ENCODE results near the gene NUDT8.
"Not testable (repeated sequence)": the region's sequence is repeated elsewhere in the genome, so short reads cannot be mapped to it uniquely, and the experiment has no call there.

The NUDT8 gene, protein sequence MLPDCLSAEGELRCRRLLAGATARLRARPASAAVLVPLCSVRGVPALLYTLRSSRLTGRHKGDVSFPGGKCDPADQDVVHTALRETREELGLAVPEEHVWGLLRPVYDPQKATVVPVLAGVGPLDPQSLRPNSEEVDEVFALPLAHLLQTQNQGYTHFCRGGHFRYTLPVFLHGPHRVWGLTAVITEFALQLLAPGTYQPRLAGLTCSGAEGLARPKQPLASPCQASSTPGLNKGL

DNA sequence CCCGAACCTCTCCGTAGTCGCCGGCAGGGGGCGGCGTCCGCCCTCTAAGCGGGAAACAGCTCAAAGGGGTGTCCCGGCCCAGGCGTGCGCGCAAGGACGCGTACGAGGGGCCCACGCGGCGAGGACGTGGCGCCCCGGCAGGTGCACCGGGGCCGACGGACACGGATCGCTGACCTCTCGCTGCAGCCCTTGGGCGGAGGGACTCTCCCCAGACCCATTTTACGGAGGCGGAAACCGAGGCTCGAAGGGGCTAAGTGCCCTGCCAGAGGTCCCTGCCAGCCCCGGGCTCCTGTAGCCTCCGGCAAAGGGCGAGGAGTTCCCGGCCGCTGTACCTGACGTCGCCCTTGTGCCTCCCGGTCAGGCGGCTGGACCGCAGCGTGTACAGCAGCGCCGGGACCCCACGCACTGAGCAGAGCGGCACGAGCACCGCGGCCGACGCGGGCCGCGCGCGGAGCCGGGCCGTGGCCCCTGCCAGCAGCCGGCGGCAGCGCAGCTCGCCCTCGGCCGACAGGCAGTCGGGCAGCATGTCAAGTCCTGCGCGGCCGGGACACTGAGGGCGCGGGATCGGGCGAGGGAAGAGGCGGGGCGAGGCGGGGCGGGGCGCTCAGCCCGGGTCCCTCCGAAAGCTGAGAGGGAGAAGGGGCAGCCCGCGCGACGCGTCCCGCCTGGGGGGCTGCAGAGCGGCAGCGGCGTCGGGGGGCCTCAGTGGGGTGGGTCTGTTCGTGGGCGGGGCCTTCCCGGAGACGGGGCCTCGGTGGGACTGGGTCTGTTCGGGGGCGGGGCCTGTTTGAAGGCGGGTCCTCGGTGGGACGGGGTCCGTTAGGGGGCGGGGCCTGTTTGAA is at the start of gene NUDT8:
TSS of gene NUDT8 (minus strand) at position 552 of the 842 bp plus-strand sequence. CDS start at position 526, 26 bp downstream.
- DNase-seq, result peak; percentile 75

DNA sequence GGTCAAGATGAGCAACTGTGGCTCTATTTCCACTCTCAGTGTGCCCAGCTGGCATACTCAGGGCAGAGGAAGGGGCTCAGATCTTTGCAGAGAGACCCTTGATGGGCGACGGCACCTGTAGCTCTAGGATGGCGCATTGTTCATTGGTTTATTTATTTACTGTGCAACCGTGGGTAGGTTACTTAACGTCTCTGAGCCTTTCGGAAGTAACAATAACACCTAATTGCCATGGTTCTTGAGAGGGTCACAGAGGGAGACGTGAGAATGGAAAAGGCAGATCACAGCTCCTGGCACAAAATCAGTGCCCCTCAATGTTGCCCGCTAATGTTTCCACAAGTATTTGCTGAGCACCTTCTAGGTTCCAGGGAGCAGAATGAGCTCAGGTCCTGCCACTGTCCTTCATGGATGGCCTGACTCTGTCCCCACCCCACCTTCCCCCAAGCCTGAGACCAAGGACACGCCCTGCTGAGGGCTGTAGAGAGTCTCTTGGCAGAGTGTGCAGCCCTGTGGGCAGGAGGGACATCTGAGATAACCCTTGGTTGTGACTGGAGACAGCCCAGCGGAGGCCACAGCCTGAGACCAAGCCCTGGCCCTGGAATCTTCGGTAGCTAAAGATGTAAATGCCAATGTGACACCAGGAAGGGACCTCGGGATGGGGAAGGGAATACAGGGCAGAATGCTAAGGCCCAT is 45.5 kb upstream of the NUDT8 start:
- no peak for DNase-seq

DNA sequence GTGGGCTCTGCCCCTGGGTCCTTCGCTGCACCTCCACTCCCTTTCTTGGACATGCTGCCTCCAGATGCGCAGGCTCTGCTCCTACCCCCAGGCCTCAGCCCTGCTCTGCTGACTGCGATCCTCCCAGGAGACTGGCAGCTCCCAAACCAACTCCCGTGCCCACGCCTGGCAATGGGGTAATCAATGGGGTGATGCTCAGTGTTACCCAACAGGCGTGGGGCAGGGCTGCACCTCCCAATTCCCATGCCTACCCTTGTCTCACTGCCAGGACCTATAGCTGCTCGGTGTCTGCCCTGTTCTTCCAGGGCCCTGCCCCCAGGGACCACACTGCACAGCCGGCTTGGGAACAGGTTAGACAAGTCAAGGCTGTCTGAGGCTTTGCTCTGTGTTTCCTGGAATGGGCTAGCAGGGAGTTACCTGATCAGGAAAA is 44.7 kb upstream of the NUDT8 start, which contains the start of gene ALDH3B2:
TSS of gene ALDH3B2 (minus strand) at position 182 of the 430 bp plus-strand sequence. CDS start 7,688 bp downstream, outside the sequence.
- DNase-seq, result no peak

DNA sequence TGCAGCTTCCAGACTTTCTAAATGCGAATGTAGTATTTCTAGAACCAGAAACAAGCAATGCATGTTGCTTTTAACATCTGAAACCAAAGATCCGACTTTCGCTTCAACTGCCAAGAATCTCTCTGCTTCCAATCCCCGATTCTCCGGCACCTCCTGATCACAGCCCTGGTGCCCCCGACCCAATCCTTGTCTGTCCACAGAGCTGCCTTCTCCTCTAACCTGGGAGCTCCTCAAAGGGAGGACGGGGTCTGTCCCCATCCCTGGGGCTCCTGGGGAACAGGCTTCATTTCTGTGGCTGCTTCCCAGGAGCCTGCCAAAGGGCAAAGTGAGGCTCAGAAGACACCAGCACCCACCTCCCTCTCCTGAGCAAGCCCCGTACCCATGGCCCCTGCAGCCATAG is 44.2 kb upstream of the NUDT8 start:
- DNase-seq, result no peak

DNA sequence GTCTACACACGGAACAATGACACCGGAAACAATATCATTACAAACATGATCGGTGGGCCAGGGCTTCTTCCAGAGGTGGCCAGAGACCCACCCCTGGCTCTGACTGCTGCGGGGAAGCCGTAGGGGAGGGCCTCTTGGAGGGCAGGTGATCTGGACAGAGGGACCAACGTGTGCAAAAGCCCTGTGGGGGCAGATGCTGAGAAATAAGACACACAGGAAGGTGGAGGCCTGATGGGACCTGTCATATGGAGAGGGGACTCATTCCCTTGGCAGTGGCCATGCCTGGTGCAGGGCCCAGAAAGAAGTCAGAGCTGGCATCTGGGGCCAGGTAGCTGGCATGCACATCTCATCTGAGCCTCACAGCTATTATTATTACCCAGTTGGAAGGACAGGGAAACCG is 43.6 kb upstream of the NUDT8 start:
- DNase-seq, result no peak

DNA sequence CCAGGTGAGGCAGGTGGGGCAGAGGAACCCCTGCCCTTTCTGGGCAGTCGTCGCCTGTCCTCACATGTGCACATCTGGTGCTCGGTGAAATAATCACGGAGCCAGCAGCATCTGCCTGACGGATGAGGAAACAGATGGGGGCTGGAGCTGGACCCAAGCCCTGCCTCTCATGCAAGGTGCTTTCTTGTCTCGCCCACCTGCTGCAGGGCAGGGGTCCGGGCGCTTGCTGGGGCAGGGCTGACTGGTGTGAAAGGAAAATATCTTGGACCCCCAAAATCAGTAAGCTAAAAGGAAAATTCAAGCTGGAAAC is 41.4 kb upstream of the NUDT8 start:
- no peak for DNase-seq

DNA sequence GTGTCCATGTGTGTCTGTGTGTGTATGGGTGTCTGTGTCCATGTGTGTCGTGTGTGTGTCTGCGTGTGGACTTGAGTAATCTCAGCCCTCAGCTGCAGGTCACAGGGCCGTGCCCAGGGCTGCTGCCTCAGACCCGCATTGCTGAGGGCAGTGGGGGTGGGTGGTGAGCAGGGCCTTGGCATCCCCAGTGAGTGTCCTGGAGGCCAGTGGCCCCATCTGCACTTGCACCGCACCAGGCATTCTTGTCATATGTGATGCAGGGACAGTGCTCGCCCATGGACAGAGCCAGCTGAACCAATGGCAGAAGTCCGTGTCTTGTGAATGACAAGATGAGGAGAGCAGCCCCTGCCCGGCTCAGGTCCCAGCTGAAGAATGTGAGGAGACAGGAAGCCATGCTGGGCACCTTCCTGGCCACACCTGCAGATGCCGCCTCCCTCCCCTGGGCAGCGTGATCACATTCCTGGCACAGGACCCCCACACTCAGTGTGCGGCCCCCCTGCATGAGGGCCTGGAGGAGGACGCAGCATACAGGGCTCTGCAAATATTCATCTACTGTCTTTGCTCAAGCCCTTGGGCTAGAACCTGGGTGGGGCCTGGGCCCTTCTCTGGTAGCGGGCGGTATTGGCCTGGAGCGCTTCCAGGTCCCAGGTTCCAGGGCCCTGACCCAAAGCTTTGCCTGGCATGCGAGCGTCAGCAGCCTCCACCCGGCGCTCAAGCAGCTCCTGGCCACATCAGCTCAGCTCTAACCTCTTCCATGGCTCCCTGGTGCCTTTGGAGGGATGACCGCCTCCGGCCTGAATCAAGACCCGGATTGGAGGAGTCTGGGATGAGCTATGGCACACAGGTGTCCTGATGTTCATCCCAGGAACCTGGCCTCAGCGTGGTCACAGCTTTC is 40.8 kb upstream of the NUDT8 start:
- DNase-seq, result no peak

DNA sequence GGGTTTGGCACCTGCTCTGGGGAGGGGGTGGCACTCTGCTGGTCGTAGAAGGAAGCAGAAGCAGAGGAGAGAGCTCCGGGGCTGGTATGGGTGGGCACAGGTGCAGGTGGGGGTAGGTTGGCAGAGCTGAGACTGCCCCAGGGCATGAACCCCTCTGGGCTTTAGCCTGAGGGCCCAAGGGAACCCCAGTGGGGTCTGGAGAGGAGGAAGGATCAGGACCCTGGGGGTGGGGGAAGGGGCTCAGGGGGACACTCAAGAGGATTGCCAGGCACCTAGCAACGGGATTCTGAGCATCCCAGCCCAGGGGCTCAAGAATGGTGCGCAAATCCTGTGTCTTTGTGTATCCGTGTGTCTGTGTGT is 38.4 kb upstream of the NUDT8 start:
- no peak for DNase-seq

DNA sequence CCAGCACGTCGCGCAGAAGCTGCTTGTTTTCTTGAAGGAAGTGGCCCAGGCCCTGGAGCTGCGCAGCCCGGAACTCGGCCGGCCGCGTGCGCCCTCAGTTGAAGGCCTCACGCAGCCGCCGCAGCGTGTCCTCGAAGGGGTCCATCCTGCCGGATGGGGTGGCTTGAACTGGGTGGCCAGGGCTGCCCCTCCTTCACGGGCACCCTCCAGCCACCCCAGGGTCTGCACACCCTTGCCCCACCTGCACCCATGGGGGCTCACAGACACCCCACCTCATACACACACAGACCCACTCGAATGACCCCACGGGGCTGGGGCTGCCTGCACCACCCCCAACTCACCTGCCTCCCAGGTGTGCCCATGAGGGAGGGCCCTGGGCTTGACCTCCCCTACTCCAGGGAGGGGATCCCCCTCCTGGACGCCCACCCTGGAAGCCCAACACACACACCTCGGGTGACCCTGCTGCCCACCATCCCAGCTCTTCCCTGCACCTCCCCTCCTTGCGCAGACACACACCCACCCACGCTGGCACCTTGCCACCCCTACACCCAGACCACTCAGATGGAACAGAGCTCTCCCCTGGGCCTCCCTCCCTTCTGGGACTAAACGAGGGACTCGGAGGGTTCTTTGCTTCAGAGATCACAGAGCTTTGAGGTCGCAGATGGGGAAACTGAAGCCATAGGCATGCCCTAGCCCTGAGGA is 37.9 kb upstream of the NUDT8 start:
- no peak for DNase-seq

DNA sequence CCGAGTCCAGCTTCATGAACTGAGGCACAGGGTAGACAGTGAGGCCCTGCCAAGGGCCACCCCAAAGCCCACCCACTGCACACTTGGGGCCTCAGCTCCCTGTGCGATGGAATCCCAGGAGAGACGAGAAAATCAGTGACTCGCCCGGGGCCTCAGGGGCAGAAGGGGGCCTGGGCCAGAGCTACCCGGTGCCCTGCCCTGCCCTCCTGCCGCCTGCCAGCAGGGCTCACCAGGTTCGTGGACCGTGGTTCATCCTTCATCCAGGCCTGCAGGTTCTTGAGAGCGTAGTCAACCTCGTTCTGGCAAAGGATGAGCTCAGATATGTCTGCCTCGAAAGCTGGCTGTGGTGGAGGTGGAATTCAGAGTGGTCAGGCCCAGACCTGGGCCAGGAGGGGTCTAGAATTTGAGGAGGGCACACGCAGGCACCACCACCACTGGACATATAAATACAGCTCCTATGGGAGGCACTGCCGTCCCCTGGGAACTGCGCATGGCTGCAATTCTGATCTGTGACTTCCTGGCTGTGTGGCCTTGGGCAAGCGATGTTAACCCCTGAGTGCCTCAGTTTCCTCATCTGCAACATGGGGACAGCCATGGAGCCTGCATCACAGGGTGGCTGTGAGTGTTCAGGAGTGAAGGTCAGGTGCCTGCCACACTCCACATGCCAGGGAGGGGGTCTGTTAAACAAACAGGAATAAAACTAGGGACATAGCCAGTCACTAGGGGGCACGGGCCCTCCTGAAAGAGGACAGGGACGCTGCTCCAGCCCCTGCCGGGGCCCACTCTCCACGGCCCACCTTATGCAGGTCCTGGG is 37.1 kb upstream of the NUDT8 start:
- DNase-seq, result no peak

DNA sequence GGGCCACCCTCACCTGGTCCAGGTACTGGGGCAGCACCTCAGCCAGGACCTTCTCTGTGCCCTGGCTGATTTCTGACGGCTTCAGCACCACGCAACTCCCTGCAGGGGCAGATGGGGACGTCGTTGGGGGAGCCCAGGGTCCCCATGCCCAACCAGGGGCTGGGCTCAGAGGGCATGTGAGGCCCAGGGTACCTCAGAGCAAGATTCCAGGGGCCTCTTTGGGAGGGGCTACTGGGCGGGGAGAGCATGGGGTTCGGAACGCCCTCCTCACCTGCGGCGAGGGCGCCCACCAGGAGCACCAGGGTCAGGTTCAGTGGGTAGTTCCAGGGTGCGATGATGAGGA is 36.5 kb upstream of the NUDT8 start:
- DNase-seq, result no peak

DNA sequence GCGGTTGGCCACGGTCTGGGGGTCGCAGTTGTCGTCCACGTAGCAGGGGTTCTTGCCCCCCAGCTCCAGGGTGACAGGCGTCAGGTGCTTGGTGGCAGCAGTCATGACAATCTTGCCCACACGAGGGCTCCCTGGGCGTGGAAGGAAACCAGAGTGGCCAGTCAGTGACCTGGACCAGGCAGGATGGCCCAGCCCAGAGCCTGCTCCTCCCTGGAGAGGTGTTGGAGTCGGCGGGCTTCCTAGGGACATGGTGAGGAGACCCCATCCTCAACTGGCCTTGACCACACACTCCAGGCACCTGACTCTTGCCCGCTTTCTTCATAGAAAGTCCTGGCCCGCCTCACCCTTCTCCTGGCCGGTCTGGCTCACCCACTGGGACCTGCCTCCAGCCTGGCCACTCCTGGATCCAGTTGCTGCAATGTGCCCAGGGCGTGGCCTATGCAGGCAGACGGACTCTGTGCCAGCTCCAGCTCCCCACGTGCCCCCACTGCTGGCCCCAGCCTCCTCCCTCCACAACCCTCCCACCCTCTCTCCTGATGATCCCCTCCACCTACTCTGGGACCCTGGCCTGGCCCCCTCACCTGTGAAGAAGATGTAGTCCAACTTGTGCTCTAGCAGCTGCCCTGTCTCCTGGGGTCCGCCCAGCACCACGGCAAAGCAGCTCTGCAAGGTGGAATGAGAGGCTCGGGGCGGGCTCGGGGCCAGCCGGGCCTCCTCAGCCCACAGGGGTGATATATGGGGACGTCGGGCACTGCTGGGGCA is 36.0 kb upstream of the NUDT8 start:
- DNase-seq, result no peak

DNA sequence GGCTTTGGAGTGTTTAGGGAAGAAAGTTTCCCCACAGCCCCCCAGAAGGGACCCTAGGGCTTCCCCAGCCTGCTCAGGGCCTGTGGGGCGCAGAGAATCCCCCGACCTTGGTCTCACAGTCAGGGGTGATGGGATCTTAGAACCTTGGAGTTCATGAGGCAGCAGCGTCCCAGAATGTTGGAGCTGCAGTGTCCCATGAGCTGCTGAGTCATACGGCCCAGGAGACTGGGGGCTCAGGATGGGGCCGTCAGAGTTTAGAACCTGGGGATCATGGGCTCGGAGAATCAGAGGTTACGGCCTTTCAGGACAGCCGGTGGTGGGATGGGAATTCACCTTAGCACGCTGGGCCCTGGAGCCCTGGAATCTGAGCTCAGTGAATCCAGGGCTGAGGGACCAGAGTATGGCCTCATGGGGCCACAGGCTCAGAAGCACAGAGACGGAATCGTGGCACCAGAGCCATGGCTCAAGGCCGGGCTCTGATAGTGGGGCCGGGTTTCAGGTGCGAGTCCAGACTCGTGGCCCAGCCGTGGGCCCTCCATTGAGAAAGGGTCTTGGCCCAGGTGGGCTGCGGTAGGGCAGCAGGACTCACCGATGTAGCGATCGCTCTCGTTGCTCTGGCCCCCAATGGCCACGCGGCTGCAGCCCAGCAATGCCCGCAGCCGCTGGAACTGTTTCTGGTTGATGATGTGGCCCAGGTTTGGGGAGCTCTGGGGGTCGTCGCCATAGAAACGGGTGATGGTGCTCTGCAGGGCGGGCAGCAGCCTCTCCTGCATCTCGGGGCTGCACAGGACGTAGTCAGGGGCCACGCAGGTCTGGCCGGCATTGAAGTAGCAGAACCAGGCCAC is 35.2 kb upstream of the NUDT8 start:
- DNase-seq, result no peak

DNA sequence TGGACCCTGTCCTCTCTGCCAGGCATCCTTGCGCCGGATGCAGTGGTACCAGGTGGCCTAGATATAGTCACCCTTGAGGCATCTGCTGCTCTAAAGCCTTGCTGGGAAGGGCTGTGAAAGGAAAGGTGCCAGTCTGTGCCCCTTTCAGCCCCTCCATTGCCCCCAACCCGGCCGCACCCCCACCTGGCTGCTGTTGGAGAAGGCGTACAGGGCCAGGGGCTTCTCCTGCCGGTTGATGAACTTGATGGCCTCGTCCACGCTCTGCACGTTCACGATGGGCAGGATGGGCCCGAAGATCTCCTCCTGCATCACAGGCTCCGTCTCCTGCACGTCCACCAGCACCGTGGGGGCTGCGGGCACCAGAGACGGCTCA is 34.5 kb upstream of the NUDT8 start:
- DNase-seq, result no peak

DNA sequence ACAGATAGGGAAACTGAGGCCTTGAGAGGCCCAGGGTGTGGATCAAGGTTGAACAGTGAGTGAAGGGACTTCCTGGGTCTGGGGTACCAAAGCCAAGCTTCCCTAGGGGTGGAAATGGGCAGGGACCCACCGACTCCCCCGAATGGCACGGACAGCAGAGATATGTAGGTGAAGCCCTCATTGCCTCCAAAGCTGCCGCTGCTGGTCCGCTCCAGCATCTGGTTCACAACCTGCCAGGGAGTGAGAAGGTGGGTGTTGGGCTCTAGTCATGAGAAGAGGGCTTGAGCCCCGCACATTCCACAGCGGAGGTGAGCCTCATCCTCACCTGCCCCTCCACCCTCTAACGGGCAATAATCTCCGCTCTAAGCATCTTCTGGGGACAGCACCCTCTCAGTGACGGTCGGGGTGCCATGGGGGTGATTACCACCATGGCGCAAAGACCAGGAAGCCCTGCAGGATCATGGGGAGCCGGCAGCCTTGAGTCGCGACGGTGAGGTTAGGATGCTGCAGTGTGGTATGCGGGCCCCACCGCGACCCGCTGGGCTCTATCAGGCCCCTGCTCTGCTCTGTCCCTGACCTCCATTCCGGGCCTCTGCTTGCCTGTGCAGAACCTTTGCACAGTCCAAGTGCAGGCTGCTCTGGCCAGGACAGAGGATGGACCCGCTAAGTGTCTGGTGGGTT is 33.9 kb upstream of the NUDT8 start:
- no peak for DNase-seq

DNA sequence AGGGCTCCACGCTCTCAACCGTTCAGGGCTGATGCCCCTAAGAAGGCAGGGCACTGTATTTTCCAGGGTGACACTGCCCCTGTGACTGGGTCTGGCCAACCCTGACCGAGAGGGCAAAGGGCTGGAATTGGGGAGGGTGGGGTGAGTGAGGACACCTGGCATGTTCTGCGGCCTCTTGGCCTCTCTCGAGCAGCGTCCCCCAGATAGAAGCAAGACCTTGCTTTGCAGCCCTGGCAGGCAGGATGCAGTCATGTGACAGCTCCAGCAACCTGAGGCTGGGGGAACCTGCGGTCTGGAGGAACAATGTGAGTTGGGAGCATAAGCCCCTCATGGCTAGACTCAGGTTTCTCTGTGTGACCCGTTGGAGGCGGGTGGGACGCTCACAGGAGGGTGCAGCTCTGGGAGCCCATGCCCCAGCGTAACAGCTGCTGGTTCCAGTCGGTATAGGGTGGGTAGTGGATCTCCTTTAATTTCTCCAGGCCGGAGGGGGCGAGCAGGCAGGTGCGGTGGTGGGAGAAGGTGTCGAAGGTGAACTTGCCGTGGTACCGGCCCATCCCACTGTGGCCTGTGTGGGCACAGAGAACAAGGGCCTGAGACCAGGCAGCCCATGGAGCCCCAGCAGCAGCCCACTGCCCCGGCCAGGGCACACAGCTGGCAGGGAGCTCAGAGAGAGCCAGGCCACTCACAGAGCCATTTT is 33.2 kb upstream of the NUDT8 start:
- no peak for DNase-seq

DNA sequence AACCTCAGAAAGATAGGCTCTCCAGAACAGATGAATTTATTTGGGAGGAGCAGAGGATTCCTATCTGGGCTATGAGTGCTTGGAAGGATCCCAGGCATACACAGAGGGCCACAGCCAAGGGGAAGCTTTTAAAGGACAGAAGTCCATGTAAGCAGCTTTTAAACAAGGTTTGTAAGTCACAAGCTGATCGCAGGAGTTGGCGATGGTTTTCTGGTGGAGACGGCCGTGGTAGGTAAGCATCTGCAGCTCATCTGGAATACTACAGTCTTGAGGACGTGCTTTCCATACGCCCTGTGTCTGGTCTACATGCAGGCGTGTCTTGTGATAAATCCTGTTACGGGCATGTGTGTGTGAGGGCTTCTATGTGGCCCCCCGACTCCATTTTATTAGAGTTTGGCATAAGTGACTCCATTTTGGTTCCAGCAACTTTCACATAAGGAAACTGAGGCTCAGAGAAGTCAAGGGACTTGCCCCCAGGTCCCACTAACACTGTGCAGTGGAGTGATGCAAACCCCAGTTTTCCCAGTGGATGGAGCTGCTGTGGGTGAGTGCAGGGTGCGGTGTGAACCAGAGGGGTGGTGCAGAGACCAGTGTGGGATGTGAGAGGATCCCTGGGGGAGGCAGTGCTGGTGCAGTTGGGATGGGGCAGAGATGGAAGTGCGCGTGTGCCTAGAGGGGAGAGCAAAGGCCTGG is 32.6 kb upstream of the NUDT8 start:
- no peak for DNase-seq

DNA sequence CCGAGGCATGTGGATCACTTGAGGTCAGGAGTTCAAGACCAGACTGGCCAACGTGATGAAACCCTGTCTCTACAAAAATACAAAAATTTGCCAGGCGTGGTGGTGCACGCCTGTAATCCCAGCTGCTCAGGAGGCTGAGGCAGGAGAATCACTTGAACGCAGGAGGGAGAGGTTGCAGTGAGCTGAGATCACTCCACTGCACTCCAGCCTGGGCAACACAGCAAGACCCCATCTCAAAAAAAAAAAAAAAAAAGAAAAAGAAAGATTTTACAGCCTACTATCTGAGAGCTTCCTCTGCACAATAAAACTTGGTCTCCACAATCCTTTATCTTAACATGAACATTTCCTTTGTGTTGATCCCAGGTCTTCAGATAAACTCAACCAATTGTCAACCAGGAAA is 31.0 kb upstream of the NUDT8 start:
- DNase-seq, result not testable (repeated sequence)
